Adrenal gland (tissue), 5 donors: Measurements from ENCODE around the gene ABHD16A.

ENCODE experiments used
- CTCF ChIP-seq, 6 experiments: fragments of 450-650 bp in 4 of 6; fragments of 200-600 bp in 2 of 6; sonication (generic) in 1 of 6; IDR thresholded peaks; 1 replicate in 5 of 6; 2 replicates in 1 of 6; pipeline versions ENCODE4 v1.5.1 to v1.8.0; 2016 to 2021; ENCODE audit warnings: antibody characterized with exemption in 6 of 6, mild to moderate bottlenecking in 2 of 6, moderate library complexity in 1 of 6
- POLR2A ChIP-seq, 2 donors: fragments of 450-650 bp; IDR thresholded peaks; one replicate each; pipeline ENCODE4 v1.6.1; 2017; ENCODE audit warnings: antibody characterized with exemption in 2 of 2, mild to moderate bottlenecking in 2 of 2, moderate library complexity in 1 of 2
- donor health status: DM: no; HTN: no; CAD: no.

DNA sequence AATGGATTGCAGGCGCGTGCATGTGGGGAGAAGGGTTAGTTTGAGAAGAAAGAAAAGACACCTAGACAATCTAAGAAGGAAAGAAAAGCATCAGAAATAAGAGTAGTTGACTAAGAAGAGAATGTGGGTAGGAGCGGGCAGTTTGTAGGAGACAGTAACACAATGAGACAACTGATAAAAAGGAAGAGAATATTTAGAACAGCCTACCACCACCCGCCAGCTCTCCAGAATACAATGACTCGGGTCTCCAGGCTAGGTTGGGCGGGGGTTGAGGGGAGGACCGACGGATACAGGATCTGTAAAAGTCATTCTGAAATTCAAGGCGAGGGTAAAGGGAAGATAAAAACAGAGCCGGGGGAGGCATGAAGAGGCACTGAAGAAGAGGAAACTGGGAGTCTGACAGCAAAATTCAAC is 712 bp downstream of the ABHD16A start:
- TF ChIP-seq POLR2A (IDR thresholded peaks at IDR 0.05) (no peak), CTCF (IDR thresholded peaks at IDR 0.05) (no peak)
